NCI-H82 treated with DMSO at 0.1 percent for 48 hours (cell line): ENCODE measurements around the gene CAPZA1.
"Not testable (repeated sequence)": the region's sequence is repeated elsewhere in the genome, so short reads cannot be mapped to it uniquely, and the experiment has no call there.

Experiments
- DNase-seq: peaks from one replicate; lab custom pipeline; 2025; ENCODE audit not compliant: unreplicated experiment; lab: John Stamatoyannopoulos, UW

The CAPZA1 gene

GRCh38 chr1:112626887-112627286 lies 7.3 kb downstream of the CAPZA1 start:
- DNase-seq = no peak

GRCh38 chr1:112628516-112628915 lies 8.9 kb downstream of the CAPZA1 start:
- no peak for DNase-seq

GRCh38 chr1:112629256-112629655 lies 9.6 kb downstream of the CAPZA1 start:
- DNase-seq = no peak

- DNase-seq = no peak
These were observed 14.0 kb downstream of the CAPZA1 start for GRCh38 chr1:112633628-112634027.

GRCh38 chr1:112634367-112634766 lies 14.7 kb downstream of the CAPZA1 start:
- no peak for DNase-seq

GRCh38 chr1:112636056-112636455 lies 16.4 kb downstream of the CAPZA1 start:
- no peak for DNase-seq

- no peak for DNase-seq
These were observed 17.1 kb downstream of the CAPZA1 start for GRCh38 chr1:112636597-112637253.

- DNase-seq = no peak
These were observed 17.9 kb downstream of the CAPZA1 start for GRCh38 chr1:112637254-112638109.

- DNase-seq = no peak
These were observed 18.4 kb downstream of the CAPZA1 start for GRCh38 chr1:112638110-112638428.

DNA sequence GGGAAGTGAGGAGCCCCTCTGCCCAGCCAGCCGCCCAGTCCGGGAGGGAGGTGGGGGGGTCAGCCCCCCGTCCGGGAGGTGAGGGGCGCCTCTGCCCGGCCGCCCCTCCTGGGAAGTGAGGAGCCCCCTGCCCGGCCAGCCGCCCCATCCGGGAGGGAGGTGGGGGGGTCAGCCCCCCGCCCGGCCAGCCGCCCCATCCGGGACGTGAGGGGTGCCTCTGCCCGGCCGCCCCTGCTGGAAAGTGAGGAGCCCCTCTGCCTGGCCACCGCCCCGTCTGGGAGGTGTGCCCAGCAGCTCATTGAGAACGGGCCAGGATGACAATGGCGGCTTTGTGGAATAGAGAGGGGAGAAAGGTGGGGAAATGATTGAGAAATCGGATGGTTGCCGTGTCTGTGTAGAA lies 20.8 kb downstream of the CAPZA1 start:
- DNase-seq = not testable (repeated sequence)

GRCh38 chr1:112643080-112643479 lies 23.4 kb downstream of the CAPZA1 start:
- DNase-seq = no peak

DNA sequence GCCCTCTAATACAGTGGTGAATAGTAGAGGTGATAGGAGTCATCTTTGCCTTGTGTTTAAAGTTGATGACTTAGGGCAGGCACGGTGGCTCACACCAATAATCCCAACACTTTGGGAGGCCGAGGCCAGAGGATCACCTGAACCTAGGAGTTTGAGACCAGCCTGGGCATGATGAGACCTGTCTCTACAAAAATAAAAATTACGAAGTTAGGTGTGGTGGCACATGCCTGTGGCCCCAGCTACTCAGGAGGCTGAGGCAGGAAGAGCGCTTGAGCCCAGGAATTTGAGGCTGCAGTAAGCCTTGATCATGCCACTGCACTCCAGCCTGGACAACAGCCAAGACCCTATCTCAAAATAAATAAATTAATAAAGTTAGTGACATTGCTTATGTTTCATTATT lies 26.6 kb downstream of the CAPZA1 start:
- DNase-seq = no peak

DNA sequence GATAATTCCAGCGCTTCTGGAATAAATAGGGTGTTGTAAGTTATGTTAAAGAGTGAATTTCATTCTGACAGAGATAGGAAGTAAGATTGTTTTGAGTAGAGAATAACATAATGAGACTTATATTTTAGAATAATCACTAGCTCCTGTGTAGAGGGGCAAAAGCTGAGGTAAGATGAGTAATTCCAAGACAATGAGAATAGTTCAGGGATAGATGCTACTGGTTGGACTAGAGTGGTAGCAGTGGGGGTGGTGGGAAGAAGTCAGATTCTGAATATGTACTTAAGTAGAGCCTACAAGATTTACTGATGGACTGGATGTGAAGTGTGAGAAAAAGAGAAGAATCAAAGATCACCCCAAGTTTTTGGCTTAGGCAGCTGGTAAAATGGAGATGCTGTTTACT lies 31.6 kb downstream of the CAPZA1 start:
- DNase-seq = no peak

DNA sequence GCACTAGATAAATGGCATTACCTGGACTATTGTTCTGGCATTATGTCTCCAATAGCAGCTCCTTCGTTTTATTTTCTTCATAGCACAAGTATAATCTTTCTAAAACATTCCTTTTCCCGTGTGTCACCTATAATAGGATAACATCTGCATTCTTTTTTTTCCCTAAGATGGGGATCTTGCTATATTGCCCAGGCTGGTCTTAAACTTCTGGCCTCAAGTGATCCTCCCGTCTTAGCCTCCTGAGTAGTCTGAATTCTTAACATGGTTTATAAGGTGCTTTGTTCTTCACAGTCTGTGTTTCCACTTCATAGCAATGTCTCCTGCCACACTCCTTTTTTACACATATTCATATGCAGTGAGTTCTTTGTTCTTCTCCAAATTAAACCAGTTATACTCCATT lies 46.2 kb downstream of the CAPZA1 start:
- DNase-seq = no peak

- no peak for DNase-seq
These were observed 47.3 kb downstream of the CAPZA1 start for GRCh38 chr1:112666946-112667345.

GRCh38 chr1:112672009-112672408 lies 52.4 kb downstream of the CAPZA1 start:
- no peak for DNase-seq

GRCh38 chr1:112672842-112673241 lies 53.2 kb downstream of the CAPZA1 start:
- DNase-seq = no peak

GRCh38 chr1:112673592-112674439 lies 54.2 kb downstream of the CAPZA1 start:
- peak; percentile 17 for DNase-seq

DNA sequence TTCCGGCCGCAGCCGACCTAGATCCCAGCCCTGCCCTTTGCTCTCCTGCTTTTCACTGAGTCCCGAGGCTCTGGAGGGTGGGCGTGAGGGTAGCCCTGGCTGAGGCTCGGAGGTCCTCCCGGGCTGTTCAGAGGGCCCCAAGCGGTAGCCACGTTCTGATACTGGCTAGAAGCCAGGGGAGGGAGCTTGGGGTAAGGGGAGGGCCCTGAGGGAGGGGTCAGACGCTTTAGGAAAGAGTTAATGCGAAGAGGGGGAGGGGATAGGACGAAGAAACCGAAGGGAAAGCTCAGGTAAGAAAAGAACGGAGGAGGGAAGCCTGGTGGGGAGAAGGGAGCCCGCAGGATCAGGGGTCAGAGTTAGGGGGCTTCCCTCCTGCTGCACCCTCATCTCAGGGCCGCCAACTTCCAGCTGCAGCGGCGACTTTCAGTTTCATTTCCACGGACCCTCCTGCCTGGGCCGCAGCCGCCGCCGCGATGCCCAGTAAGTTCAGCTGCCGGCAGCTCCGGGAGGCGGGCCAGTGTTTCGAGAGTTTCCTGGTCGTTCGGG lies 54.9 kb downstream of the CAPZA1 start, which contains the start of gene MOV10:
TSS of gene MOV10 (plus strand) at position 220 of the 546 bp plus-strand sequence. CDS start at position 474, 254 bp downstream.
- peak; percentile 54 for DNase-seq

DNA sequence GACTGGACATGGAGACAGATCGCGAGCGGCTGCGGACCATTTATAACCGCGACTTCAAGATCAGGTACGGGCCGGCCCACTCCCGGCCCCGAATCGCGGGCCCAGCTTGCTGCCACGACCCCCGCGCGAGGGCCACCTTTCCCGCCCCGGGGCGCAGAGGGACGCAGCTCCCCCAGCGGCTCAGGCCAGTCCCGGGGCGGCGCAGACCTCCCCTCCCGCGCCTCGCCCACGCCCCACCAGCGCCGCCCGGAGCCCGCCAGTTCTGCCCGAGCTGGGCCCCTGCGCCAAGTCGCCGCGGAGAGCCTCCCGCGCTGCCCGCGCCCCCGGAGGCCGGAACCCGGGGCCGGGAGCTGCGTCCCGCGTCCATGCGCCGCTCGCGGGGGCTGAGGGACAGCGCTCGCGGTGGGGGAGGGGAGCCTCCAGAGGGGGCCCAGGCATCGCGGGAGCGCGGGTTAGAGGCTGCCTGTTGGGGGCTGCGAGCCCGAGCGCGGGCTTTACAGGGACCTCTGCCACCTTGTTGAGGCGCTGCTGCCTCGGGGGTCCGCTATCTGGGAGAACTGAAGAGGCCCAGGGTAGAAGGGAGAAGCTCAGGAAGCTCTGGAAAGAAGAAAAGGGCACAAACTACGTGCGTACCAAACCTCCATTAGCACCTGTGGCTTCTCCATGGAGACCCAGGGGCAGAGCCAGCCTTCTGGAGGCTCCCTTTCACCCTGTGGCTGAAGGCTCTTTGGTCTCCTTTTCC lies 55.5 kb downstream of the CAPZA1 start:
- no peak for DNase-seq
